H9 (cell line): ENCODE data around the gene SENP8. TPM values are rescaled to one million over a fixed set of nuclear protein-coding genes. Genes with fewer than 3 reads are reported as not detected.

Experiments used
- DNase-seq: peaks from one replicate; pipeline ENCODE4 v3.0.0-alpha.2; 2017
- H2AFZ ChIP-seq: one replicate; pipeline ENCODE4 v1.6.1; 2013; ENCODE audit warnings: mild to moderate bottlenecking, low read length, control low read depth, moderate library complexity
- H2AK5ac ChIP-seq: 2 replicates; pipeline ENCODE4 v1.6.1; 2013; ENCODE audit warnings: low read length, control low read depth, mixed read lengths; ENCODE audit not compliant: insufficient read length
- H2BK120ac ChIP-seq: one replicate; pipeline ENCODE4 v1.6.1; 2013; ENCODE audit warnings: low read depth, mild to moderate bottlenecking, low read length, control low read depth, inconsistent platforms; ENCODE audit not compliant: poor library complexity, severe bottlenecking
- H2BK12ac ChIP-seq: 2 replicates; pipeline ENCODE4 v1.6.1; 2013; ENCODE audit warnings: low read length, control low read depth, mixed read lengths, low read depth; ENCODE audit not compliant: insufficient read length
- H2BK15ac ChIP-seq: 2 replicates; pipeline ENCODE4 v1.6.1; 2013; ENCODE audit warnings: low read depth, low read length, control low read depth
- H2BK20ac ChIP-seq: one replicate; pipeline ENCODE4 v1.6.1; 2013; ENCODE audit warnings: low read depth, mild to moderate bottlenecking, low read length, control low read depth, inconsistent platforms; ENCODE audit not compliant: poor library complexity, severe bottlenecking
- H2BK5ac ChIP-seq: 2 replicates; pipeline ENCODE4 v1.6.1; 2013; ENCODE audit warnings: low read length, control low read depth, mixed read lengths; ENCODE audit not compliant: insufficient read length
- H3K14ac ChIP-seq: 2 replicates; pipeline ENCODE4 v1.6.1; 2013; ENCODE audit warnings: low read length, control low read depth; ENCODE audit not compliant: insufficient read depth
- H3K18ac ChIP-seq: 2 replicates; pipeline ENCODE4 v1.6.1; 2013; ENCODE audit warnings: low read depth, mild to moderate bottlenecking, mixed read lengths, low read length, control low read depth; ENCODE audit not compliant: insufficient read length
- H3K23ac ChIP-seq: 2 replicates; pipeline ENCODE4 v1.6.1; 2013; ENCODE audit warnings: low read length, control low read depth, mixed read lengths, low read depth; ENCODE audit not compliant: insufficient read length
- H3K23me2 ChIP-seq: 2 replicates; pipeline ENCODE4 v1.6.1; 2013; ENCODE audit warnings: low read depth, mild to moderate bottlenecking, mixed read lengths, low read length, control low read depth; ENCODE audit not compliant: insufficient read length, poor library complexity, severe bottlenecking
- H3K27ac ChIP-seq: 2 replicates; pipeline ENCODE4 v1.5.1; 2013; ENCODE audit warnings: low read length, control low read depth, mixed read lengths, low read depth; ENCODE audit not compliant: insufficient read length
- H3K27me3 ChIP-seq: 2 replicates; pipeline ENCODE4 v1.6.1; 2013; ENCODE audit warnings: low read length, control low read depth, inconsistent platforms; ENCODE audit not compliant: insufficient read depth
- H3K4ac ChIP-seq: 2 replicates; pipeline ENCODE4 v1.6.1; 2013; ENCODE audit warnings: low read depth, mild to moderate bottlenecking, control low read depth, inconsistent platforms, low read length, moderate library complexity
- H3K4me1 ChIP-seq: 2 replicates; pipeline ENCODE4 v1.6.1; 2013; ENCODE audit warnings: low read length, control low read depth, inconsistent platforms; ENCODE audit not compliant: insufficient read depth
- H3K4me2 ChIP-seq: 2 replicates; pipeline ENCODE4 v1.6.1; 2013; ENCODE audit warnings: low read length, control low read depth, mixed read lengths; ENCODE audit not compliant: insufficient read length, insufficient read depth
- H3K56ac ChIP-seq: 2 replicates; pipeline ENCODE4 v1.6.1; 2013; ENCODE audit warnings: low read depth, mild to moderate bottlenecking, mixed read lengths, low read length, control low read depth; ENCODE audit not compliant: insufficient read length
- H3K79me1 ChIP-seq: 2 replicates; pipeline ENCODE4 v1.6.1; 2013; ENCODE audit warnings: low read depth, mild to moderate bottlenecking, moderate library complexity, low read length, control low read depth, inconsistent platforms; ENCODE audit not compliant: insufficient read depth, poor library complexity, severe bottlenecking
- H3K79me2 ChIP-seq: 2 replicates; pipeline ENCODE4 v1.6.1; 2013; ENCODE audit warnings: low read length, control low read depth, inconsistent platforms; ENCODE audit not compliant: insufficient read depth
- H3K9ac ChIP-seq: 2 replicates; pipeline ENCODE4 v1.6.1; 2013; ENCODE audit warnings: low read length, control low read depth, mixed read lengths; ENCODE audit not compliant: insufficient read length; ENCODE audit errors: extremely low read depth
- H3K9me3 ChIP-seq: one replicate; pipeline ENCODE4 v1.6.1; 2013; ENCODE audit warnings: low read depth, low read length, inconsistent platforms; ENCODE audit not compliant: control insufficient read depth
- H3T11ph ChIP-seq: one replicate; pipeline ENCODE4 v1.6.1; 2013; ENCODE audit warnings: mild to moderate bottlenecking, low read length, control low read depth, inconsistent platforms
- H4K20me1 ChIP-seq: one replicate; pipeline ENCODE4 v1.6.1; 2013; ENCODE audit not compliant: control insufficient read depth, insufficient read length, insufficient read depth
- H4K5ac ChIP-seq: 2 replicates; pipeline ENCODE4 v1.6.1; 2013; ENCODE audit warnings: low read depth, mild to moderate bottlenecking, mixed read lengths, low read length, control low read depth; ENCODE audit not compliant: insufficient read length
- H4K8ac ChIP-seq: replicated peaks from 2 replicates; pipeline ENCODE4 v1.6.1; 2013; ENCODE audit warnings: low read length, control low read depth, mixed read lengths, low read depth; ENCODE audit not compliant: insufficient read length
- H4K91ac ChIP-seq: 2 replicates; pipeline ENCODE4 v1.6.1; 2013; ENCODE audit warnings: low read depth, mild to moderate bottlenecking, moderate library complexity, mixed read lengths, low read length, control low read depth; ENCODE audit not compliant: insufficient read length
- H3K27ac Mint-ChIP-seq, 3 experiments: 2 replicates in 2 of 3; 3 replicates in 1 of 3; pipeline ENCODE4 v1.8.0; 2020 to 2021; ENCODE audit warnings: mixed read lengths in 3 of 3, mild to moderate bottlenecking in 1 of 3, moderate library complexity in 1 of 3
- H3K27me3 Mint-ChIP-seq: 2 replicates; pipeline ENCODE4 v1.8.0; 2021; ENCODE audit warnings: low read depth, mild to moderate bottlenecking, moderate library complexity, mixed read lengths
- H3K36me3 Mint-ChIP-seq, 3 experiments: 2 replicates in 2 of 3; 3 replicates in 1 of 3; pipeline ENCODE4 v1.8.0; 2020 to 2021; ENCODE audit warnings: low read depth in 3 of 3, mixed read lengths in 3 of 3; ENCODE audit not compliant: insufficient read depth in 1 of 3
- H3K4me1 Mint-ChIP-seq, 2 experiments: 2 replicates each; pipeline ENCODE4 v1.8.0; 2020; ENCODE audit warnings: mixed read lengths in 2 of 2
- H3K4me3 Mint-ChIP-seq, 2 experiments: 2 replicates in 1 of 2; 3 replicates in 1 of 2; pipeline ENCODE4 v1.8.0; 2020 to 2021; ENCODE audit warnings: mild to moderate bottlenecking in 2 of 2, mixed read lengths in 2 of 2, moderate library complexity in 1 of 2
- H3K9me3 Mint-ChIP-seq, 2 experiments: 2 replicates in 1 of 2; 3 replicates in 1 of 2; pipeline ENCODE4 v1.8.0; 2020; ENCODE audit warnings: mild to moderate bottlenecking in 2 of 2, mixed read lengths in 2 of 2, moderate library complexity in 1 of 2
- CTCF ChIP-seq: fragments of 200-600 bp; sonication (generic); conservative IDR thresholded peaks from 3 replicates; pipeline ENCODE4 v1.8.0; 2021; ENCODE audit warnings: antibody characterized with exemption, mild to moderate bottlenecking
- WGBS: extraction: QIAGEN DNeasy Blood & Tissue Kit; methylation state at CpG from one replicate; pipeline ENCODE4 v1.1.7; 2013; ENCODE audit warnings: missing lambda C conversion rate, low lambda C conversion rate, mixed read lengths; ENCODE audit not compliant: insufficient read length; ENCODE audit errors: extremely low coverage; 5-methylcytosine and 5-hydroxymethylcytosine counted together
- total RNA-seq: library from RNA; stranded (reverse); gene quantifications from 2 replicates; pipeline ENCODE4 v1.2.1, GENCODE V29; 2021

SENP8 gene
- total RNA-seq, 1 experiment from 2014 or later = 4.8 TPM

DNA sequence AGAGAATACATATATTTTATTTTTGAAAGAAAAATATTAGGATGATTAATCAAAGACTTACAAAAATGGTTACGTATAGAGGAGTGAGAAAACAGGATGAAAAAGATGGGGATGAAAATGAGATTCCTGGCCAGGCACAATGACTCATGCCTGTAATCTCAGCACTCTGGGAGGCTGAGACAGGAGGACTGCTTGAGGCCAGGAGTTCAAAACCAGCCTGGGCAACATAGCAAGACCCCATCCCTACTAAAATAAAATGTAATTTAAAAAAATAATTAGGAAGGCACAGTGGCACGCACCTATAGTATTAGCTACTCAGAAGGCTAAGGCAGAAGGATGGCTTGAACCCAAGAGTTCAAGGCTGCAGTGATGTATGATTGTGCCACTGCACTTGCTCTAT lies 12.1 kb upstream of the SENP8 start:
- Histone ChIP-seq H3K27me3 (no peaks in the 10 kb centered on the region), H3K9ac (no peak overlapping the region), H3K23ac (no peak overlapping the region), H4K20me1 (no peaks in the 10 kb centered on the region), H4K91ac (no peak overlapping the region), H3K14ac (no peak overlapping the region), H2BK5ac (no peak overlapping the region), H2BK15ac (no peak overlapping the region), H3K4me1 (no peaks in the 10 kb centered on the region), H3K18ac (no peak overlapping the region), H2BK20ac (no peak overlapping the region), H4K5ac (no peak overlapping the region), H2BK12ac (no peak overlapping the region), H3K79me2 (no peaks in the 10 kb centered on the region), H2AK5ac (no peak overlapping the region), H2AFZ (no peak overlapping the region), H3K4ac (no peak overlapping the region), H3K4me2 (no peak overlapping the region), H3T11ph (no peak overlapping the region), H3K79me1 (no peaks in the 10 kb centered on the region), H4K8ac (no peak overlapping the region), H2BK120ac (no peak overlapping the region), H3K56ac (no peak overlapping the region), H3K9me3 (no peaks in the 10 kb centered on the region), H3K27ac (no peak overlapping the region), H3K23me2 (no peaks in the 10 kb centered on the region)
- Mint-ChIP-seq H3K4me1 (peaks cover 2 to 6% of the 10 kb centered on the region in 2 experiments; a peak in 2 of 4 replicates), H3K9me3 (no peaks in the 10 kb centered on the region), H3K27me3 (no peaks in the 10 kb centered on the region), H3K4me3 (no peak overlapping the region), H3K27ac (no peak overlapping the region), H3K36me3 (0 out of 7 replicates have a peak, but pooled peaks cover 0 to 1% (median 0%) of the 10 kb centered on the region in 3 experiments)
- no peak for TF ChIP-seq CTCF
- no peak for DNase-seq
- WGBS = 100% methylated on average over 1 of the region's 2 CpGs
